NCI-H1092 (cell line): Measurements from ENCODE around the gene CTNNA3.

Experiments
- DNase-seq: peaks from one replicate; lab custom pipeline; 2025; lab: John Stamatoyannopoulos, UW

The CTNNA3 gene

GRCh38 chr10:67665491-67665890 is 30.5 kb downstream of the CTNNA3 start:
- no peak for DNase-seq

GRCh38 chr10:67664942-67665341 is 31.1 kb downstream of the CTNNA3 start:
- DNase-seq: no peak

GRCh38 chr10:67663449-67664087 is 32.4 kb downstream of the CTNNA3 start:
- DNase-seq: no peak

GRCh38 chr10:67662415-67662814 is 33.6 kb downstream of the CTNNA3 start:
- no peak for DNase-seq

GRCh38 chr10:67659497-67659896 is 36.5 kb downstream of the CTNNA3 start:
- DNase-seq: no peak

- no peak for DNase-seq
Measured at GRCh38 chr10:67657775-67658174, 38.2 kb downstream of the CTNNA3 start.

GRCh38 chr10:67650558-67650957 is 45.4 kb downstream of the CTNNA3 start:
- no peak for DNase-seq

- DNase-seq: no peak
Measured at GRCh38 chr10:67648613-67649229, 47.3 kb downstream of the CTNNA3 start.

GRCh38 chr10:67630904-67631303 is 65.1 kb downstream of the CTNNA3 start:
- no peak for DNase-seq

GRCh38 chr10:67629461-67629971 is 66.5 kb downstream of the CTNNA3 start:
- no peak for DNase-seq

GRCh38 chr10:67622984-67623383 is 73.0 kb downstream of the CTNNA3 start:
- no peak for DNase-seq

GRCh38 chr10:67622511-67622910 is 73.5 kb downstream of the CTNNA3 start:
- no peak for DNase-seq

GRCh38 chr10:67621834-67622233 is 74.2 kb downstream of the CTNNA3 start:
- no peak for DNase-seq

- DNase-seq: no peak
Measured at GRCh38 chr10:67618116-67618515, 77.9 kb downstream of the CTNNA3 start.

GRCh38 chr10:67612577-67613537 is 83.1 kb downstream of the CTNNA3 start:
- no peak for DNase-seq

GRCh38 chr10:67612176-67612575 is 83.8 kb downstream of the CTNNA3 start:
- no peak for DNase-seq

GRCh38 chr10:67609996-67610793 is 85.8 kb downstream of the CTNNA3 start:
- no peak for DNase-seq

GRCh38 chr10:67608001-67608400 is 88.0 kb downstream of the CTNNA3 start:
- no peak for DNase-seq

GRCh38 chr10:67607472-67607871 is 88.5 kb downstream of the CTNNA3 start:
- no peak for DNase-seq

GRCh38 chr10:67606572-67606971 is 89.4 kb downstream of the CTNNA3 start:
- no peak for DNase-seq

GRCh38 chr10:67603701-67604100 is 92.3 kb downstream of the CTNNA3 start:
- DNase-seq: no peak

- no peak for DNase-seq
Measured at GRCh38 chr10:67603086-67603485, 92.9 kb downstream of the CTNNA3 start.
